GM10266 (cell line): Measurements from ENCODE around the gene PROSER2.

Source experiments
- DNase-seq: peaks from one replicate; pipeline ENCODE4 v3.0.0; 2012; ENCODE audit errors: extremely low spot score
- TF ChIP-seq, protein P1 (sequence below): IDR thresholded peaks from 2 replicates; pipeline ENCODE4 v1.5.1; 2012; ENCODE audit warnings: mild to moderate bottlenecking, low read depth; ENCODE audit not compliant: control insufficient read depth, insufficient read depth; ENCODE audit errors: missing control alignments

PROSER2 gene

GRCh38 chr10:11835061-11835460 lies 11.9 kb downstream of the PROSER2 start:
- TF ChIP-seq, protein P1, sequence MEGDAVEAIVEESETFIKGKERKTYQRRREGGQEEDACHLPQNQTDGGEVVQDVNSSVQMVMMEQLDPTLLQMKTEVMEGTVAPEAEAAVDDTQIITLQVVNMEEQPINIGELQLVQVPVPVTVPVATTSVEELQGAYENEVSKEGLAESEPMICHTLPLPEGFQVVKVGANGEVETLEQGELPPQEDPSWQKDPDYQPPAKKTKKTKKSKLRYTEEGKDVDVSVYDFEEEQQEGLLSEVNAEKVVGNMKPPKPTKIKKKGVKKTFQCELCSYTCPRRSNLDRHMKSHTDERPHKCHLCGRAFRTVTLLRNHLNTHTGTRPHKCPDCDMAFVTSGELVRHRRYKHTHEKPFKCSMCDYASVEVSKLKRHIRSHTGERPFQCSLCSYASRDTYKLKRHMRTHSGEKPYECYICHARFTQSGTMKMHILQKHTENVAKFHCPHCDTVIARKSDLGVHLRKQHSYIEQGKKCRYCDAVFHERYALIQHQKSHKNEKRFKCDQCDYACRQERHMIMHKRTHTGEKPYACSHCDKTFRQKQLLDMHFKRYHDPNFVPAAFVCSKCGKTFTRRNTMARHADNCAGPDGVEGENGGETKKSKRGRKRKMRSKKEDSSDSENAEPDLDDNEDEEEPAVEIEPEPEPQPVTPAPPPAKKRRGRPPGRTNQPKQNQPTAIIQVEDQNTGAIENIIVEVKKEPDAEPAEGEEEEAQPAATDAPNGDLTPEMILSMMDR: no peak
- no peak for DNase-seq

DNA sequence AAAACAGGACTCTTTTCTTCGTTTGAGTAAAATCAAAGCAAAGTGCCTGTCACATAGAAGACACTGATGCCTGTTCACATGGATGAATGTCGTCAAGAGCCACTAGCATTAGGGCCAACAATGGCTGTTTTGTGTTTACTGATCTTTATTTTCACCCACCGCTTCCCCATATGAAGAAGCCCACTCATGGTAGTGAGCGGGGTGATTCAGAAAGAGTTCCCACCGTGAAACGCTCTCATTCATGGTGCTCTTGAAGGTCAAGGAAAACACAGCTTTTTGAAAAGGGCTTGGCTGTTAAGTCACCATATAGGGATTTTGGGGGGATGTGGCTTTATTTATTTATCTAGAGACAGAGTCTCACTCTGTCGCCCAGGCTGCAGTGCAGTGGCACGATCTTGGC lies 12.5 kb downstream of the PROSER2 start:
- no peak for DNase-seq
- TF ChIP-seq, protein P1: no peak

GRCh38 chr10:11837372-11838161 lies 14.4 kb downstream of the PROSER2 start:
- TF ChIP-seq, protein P1: no peak
- no peak for DNase-seq

DNA sequence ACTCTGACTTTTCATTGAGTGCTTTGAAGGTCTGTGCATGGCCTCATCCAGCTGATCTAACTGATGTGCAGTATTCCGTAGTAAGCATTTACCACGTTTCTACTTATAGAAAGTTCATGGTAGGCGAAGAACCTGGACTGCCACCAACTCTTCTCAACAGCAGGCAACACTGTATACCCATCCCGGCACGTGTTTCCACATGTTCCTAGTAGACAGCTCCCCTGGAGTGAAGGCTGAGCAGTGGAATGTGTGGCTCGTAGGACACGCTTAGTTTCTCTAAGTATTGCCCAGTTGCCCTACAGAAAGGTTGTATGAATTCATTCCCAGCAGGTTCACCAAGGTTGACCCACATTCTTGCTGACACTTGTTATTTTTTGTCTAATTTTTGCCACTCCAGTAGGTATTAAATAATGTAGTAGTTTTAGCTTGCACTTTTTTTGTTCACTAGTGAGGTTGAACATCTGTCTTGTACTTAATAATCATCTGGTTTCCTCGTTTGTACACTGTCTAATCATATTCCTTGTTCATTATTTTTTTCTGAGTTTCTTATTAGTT lies 15.2 kb downstream of the PROSER2 start:
- TF ChIP-seq, protein P1: no peak
- DNase-seq: no peak

- TF ChIP-seq, protein P1: no peak
- DNase-seq: no peak
These were observed 18.2 kb downstream of the PROSER2 start for GRCh38 chr10:11841375-11841774.

- TF ChIP-seq, protein P1: no peak
- no peak for DNase-seq
These were observed 19.3 kb downstream of the PROSER2 start for GRCh38 chr10:11842411-11842810.

DNA sequence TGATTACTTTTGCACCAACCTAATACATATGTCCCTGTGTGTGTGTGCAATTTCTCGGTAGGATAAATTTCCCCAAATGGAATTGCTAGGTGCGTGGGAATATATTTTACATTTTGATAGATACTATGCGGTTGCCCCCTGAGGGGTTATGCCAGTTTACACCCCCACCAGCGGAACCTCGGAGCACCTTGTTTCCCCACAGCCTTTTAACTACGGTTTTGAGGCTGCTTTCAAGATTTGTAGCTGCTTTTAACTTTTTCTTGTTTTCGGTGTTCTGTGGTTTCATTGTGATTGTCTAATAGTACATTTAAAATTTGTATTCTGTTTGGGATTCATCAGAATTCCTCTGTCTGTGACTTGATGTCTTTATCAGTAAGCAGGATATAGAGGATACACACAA lies 22.0 kb downstream of the PROSER2 start:
- DNase-seq: no peak
- TF ChIP-seq, protein P1: no peak
